SJCRH30 (cell line): ENCODE measurements around the gene BAK1. TPM values are rescaled to one million over a fixed set of nuclear protein-coding genes. Genes with fewer than 3 reads are reported as not detected.
"Not testable (repeated sequence)": the region's sequence is repeated elsewhere in the genome, so short reads cannot be mapped to it uniquely, and the experiment has no call there.

ENCODE experiments used
- DNase-seq, 2 experiments: peaks; one replicate each; pipeline ENCODE4 v3.0.0-alpha.2; 2015 to 2020
- H3K27ac ChIP-seq: fragments of 250-450 bp; sonication (Bioruptor Pico); 2 replicates; pipeline ENCODE4 v1.5.1; 2020; ENCODE audit warnings: mild to moderate bottlenecking, moderate library complexity
- H3K27me3 ChIP-seq: fragments of 250-450 bp; sonication (Bioruptor Pico); 2 replicates; pipeline ENCODE4 v1.5.1; 2020; ENCODE audit warnings: mild to moderate bottlenecking, moderate library complexity
- H3K36me3 ChIP-seq: fragments of 250-450 bp; sonication (Bioruptor Pico); 2 replicates; pipeline ENCODE4 v1.5.1; 2020; ENCODE audit warnings: mild to moderate bottlenecking, moderate library complexity
- H3K4me1 ChIP-seq: fragments of 250-450 bp; sonication (Bioruptor Pico); 2 replicates; pipeline ENCODE4 v1.5.1; 2020; ENCODE audit warnings: mild to moderate bottlenecking, moderate library complexity
- H3K4me3 ChIP-seq: fragments of 250-450 bp; sonication (Bioruptor Pico); 2 replicates; pipeline ENCODE4 v1.5.1; 2020; ENCODE audit warnings: mild to moderate bottlenecking, moderate library complexity
- H3K9me3 ChIP-seq: fragments of 250-450 bp; sonication (Bioruptor Pico); replicated peaks from 2 replicates; pipeline ENCODE4 v1.5.1; 2020; ENCODE audit warnings: mild to moderate bottlenecking, moderate library complexity
- total RNA-seq: library from RNA; depleted of rRNA; stranded (reverse); fragments of >200 nt; shearing (Covaris generic); gene quantifications from 2 replicates; pipeline ENCODE4 v1.2.3, GENCODE V29; 2014; rRNA removed

Gene BAK1
- total RNA-seq, 1 experiment from 2014 or later: 22.5 TPM

GRCh38 chr6:33533163-33533869 lies 46.8 kb downstream of the BAK1 start:
- H3K9me3 ChIP-seq, H3K27ac ChIP-seq, H3K36me3 ChIP-seq, H3K4me1 ChIP-seq, H3K4me3 ChIP-seq, DNase-seq: not testable (repeated sequence)
- H3K27me3 ChIP-seq: peaks cover 11% of the 10 kb centered on the region

GRCh38 chr6:33532431-33532830 lies 47.6 kb downstream of the BAK1 start:
- H3K27me3 ChIP-seq, H3K27ac ChIP-seq, DNase-seq, H3K9me3 ChIP-seq, H3K36me3 ChIP-seq, H3K4me1 ChIP-seq, H3K4me3 ChIP-seq: not testable (repeated sequence)

GRCh38 chr6:33530617-33531016 lies 49.5 kb downstream of the BAK1 start:
- H3K4me1 ChIP-seq, H3K36me3 ChIP-seq, H3K9me3 ChIP-seq, H3K27ac ChIP-seq, H3K4me3 ChIP-seq, DNase-seq, H3K27me3 ChIP-seq: not testable (repeated sequence)

Other genes with a start within 250 kb of the BAK1 start
- 80.5 and 84.5 TPM in 2 replicates for gene KIFC1, start 188.5 kb downstream of the BAK1 start, total RNA-seq
- 21.8 and 25.5 TPM in 2 replicates for gene PHF1, start 169.3 kb downstream of the BAK1 start, total RNA-seq
- 181 and 210 TPM in 2 replicates for gene CUTA, start 162.2 kb downstream of the BAK1 start, total RNA-seq
- 1.8 and 2.5 TPM in 2 replicates for gene SYNGAP1, start 160.2 kb downstream of the BAK1 start, total RNA-seq
- gene ZBTB9, start 125.7 kb downstream of the BAK1 start, total RNA-seq: 9.0 and 11.4 TPM in 2 replicates
- gene ITPR3, start 41.0 kb upstream of the BAK1 start, total RNA-seq: 2.6 and 2.9 TPM in 2 replicates
- gene UQCC2, start 131.4 kb upstream of the BAK1 start, total RNA-seq: 29.7 and 30.7 TPM in 2 replicates
- 10.3 and 11.2 TPM in 2 replicates for gene IP6K3, start 166.6 kb upstream of the BAK1 start, total RNA-seq
- 43.9 and 50.1 TPM in 2 replicates for gene LEMD2, start 208.9 kb upstream of the BAK1 start, total RNA-seq
- gene MLN, start 223.7 kb upstream of the BAK1 start, total RNA-seq: not detected in 2 replicates